Measurements from ENCODE around the gene HSD3B7.

DNA sequence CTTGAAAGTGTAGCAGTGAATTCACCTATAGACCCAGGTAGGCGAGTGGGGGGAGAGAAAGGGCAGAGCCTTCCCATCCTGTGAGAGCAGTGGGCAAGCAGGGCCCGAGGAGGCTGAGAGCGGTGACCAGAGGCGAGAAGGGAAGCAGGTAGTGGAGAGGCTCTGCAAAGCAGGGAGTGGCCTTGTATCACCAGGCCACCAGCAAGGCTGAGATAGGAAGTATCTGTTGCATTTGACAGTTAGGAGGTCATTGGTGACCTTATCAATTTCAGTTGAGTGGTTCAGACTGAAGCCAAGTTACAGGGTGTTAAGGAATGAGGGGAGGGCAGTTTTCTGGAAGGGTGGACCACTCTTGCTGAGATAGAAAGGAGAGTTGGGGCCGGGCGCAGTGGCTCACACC lies 10.7 kb upstream of the HSD3B7 start:
- TF ChIP-seq CTCF (IDR thresholded peaks at IDR 0.05 in 2 of 3, conservative IDR thresholded peaks at IDR 0.05 in 1 of 3; ENCODE audit: control insufficient read depth in 2 of 3, extremely low read depth in 1 of 3, insufficient read depth in 1 of 3, low read depth in 3 of 3, low read length in 3 of 3) (no peak), KAT2A (conservative IDR thresholded peaks at IDR 0.05; ENCODE audit: control insufficient read depth, low read depth, low read length) (no peak), EZH2 (IDR thresholded peaks at IDR 0.05; ENCODE audit: borderline replicate concordance, control insufficient read depth, low read depth, low read length) (no peak), ATF3 (IDR thresholded peaks at IDR 0.05; ENCODE audit: borderline replicate concordance, extremely low read depth, low read depth, low read length) (no peak), POLR2A (IDR thresholded peaks at IDR 0.05; ENCODE audit: low read depth, low read length) (peak; percentile 45), MAX (IDR thresholded peaks at IDR 0.05; ENCODE audit: low read depth, low read length) (no peak), MYC (IDR thresholded peaks at IDR 0.05; ENCODE audit: insufficient read depth, insufficient read length, insufficient replicate concordance, low read length, severe bottlenecking) (no peak), KDM1A (IDR thresholded peaks at IDR 0.05; ENCODE audit: borderline replicate concordance) (no peak), EP300 (IDR thresholded peaks at IDR 0.05; ENCODE audit: borderline replicate concordance in 1 of 2, control insufficient read depth in 1 of 2, low read depth in 2 of 2, low read length in 2 of 2) (no peak), ZNF384 (IDR thresholded peaks at IDR 0.05; ENCODE audit: borderline replicate concordance, low read depth, low read length) (no peak), POLR2AphosphoS5 (IDR thresholded peaks at IDR 0.05; ENCODE audit: low read length) (no peak), CBX5 (IDR thresholded peaks at IDR 0.05; ENCODE audit: low read depth) (no peak), CREB1 (IDR thresholded peaks at IDR 0.05; ENCODE audit: low read depth) (no peak)
- TF ChIP-seq, protein P1, sequence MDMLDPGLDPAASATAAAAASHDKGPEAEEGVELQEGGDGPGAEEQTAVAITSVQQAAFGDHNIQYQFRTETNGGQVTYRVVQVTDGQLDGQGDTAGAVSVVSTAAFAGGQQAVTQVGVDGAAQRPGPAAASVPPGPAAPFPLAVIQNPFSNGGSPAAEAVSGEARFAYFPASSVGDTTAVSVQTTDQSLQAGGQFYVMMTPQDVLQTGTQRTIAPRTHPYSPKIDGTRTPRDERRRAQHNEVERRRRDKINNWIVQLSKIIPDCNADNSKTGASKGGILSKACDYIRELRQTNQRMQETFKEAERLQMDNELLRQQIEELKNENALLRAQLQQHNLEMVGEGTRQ (IDR thresholded peaks at IDR 0.05; ENCODE audit: borderline replicate concordance, low read depth, low read length), result no peak
